Stimulated activated CD4-positive, alpha-beta T cell treated with anti-CD3 and anti-CD28 coated beads, Interleukin-12 subunit alpha, Interleukin-12 subunit beta, amount 100 ng/mL, for 48 hours (primary cell): ENCODE results near the gene PON3.
"Not testable (repeated sequence)": the region's sequence is repeated elsewhere in the genome, so short reads cannot be mapped to it uniquely, and the experiment has no call there.

ENCODE experiments used
- DNase-seq, 3 donors: peaks; one replicate each; pipeline ENCODE4 v3.0.0-alpha.2; 2020; ENCODE audit warnings: low read depth in 2 of 3, low spot score in 1 of 3

Gene PON3

DNA sequence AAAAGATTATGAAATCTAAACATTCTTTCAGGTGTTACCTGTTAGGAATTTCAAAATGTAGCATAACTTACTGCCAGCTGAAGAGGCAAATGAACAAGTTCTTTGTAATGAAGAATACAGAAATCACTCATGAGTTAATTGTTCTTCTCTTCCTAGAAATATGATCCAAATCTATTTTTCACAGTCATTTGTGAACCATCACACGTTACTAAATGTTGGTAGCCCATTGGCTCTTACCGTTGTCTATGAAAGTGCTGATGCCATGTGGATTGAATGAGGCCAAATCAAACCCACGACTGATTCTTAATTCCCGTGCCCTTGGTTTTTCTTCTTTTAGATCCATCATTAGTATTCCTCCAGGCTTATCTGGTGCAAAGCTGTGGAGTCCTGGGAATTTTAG is 15.9 kb upstream of the PON3 start:
- no peak for DNase-seq

DNA sequence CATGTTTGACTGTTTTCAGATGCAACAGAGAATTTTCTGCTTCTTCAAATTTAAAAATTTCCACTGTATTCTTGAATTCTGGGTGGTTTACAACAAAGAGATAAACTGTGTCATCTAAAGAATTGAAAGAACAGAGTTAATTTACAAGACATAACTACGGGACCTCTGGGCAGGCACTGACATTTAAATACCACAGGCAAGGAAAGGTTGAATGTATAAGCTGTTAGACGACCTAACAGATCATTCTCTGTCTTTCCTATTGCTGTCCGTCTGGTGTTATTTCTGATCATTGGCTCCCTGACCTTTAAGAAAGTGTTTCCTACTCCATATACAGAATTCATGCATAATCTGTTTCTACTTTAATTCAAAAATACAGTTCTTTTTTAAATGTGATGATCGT is 15.5 kb upstream of the PON3 start:
- no peak for DNase-seq

DNA sequence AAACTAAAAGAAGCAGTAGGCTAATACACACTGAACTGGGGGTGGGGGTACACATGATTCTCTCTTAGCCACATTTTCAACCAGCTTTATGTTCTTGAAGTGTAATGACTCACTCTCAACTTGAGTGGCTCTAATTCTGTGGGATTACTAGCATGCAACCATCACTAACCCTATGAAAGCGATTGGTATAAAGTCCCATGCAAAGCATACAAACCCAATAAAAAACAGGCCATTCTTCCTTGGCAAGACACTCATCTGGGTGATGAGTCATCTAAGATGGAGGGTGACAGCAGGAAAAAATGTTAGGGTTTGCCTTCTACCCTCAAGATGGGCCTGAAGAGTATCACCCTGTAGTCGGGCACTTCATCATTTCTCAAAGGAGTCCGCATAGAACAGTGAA is 14.9 kb upstream of the PON3 start:
- DNase-seq: no peak

DNA sequence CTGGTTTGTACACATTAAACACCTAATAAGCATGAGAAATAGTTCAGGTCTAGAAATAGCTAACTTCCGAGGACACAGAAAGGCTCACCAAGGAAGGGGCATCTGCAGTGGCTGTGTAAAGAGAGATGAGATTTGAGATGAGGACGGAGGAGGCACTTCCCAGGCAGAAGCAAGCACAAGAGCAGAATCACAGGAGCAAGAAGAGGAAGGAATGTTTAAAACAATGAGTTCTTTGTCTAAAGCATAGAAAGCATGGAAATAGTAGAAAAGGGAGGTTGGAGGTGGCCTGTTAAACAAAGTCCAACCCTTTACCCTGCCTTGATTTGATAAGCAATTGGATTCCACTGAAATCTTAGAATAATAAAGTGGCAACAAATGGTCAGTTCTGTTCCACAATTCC is 11.6 kb upstream of the PON3 start:
- no peak for DNase-seq

DNA sequence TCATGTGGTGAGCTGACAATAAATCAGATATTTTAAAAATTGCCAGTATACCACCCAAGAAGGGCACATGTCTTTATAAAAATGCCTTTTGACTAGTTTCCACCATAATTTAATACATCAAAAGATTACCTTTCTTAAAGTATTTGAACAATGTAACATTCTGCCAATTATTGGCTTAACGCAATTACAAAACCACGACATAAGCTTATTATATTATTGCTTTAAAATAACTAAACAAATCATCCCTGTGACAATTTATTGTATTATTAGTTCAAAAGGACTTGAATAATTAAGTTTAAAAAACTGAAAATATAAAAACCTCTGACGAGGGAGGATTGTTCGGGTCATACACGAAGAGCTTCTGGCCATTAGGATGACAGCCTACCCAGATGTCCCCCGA is 9.6 kb upstream of the PON3 start:
- no peak for DNase-seq

DNA sequence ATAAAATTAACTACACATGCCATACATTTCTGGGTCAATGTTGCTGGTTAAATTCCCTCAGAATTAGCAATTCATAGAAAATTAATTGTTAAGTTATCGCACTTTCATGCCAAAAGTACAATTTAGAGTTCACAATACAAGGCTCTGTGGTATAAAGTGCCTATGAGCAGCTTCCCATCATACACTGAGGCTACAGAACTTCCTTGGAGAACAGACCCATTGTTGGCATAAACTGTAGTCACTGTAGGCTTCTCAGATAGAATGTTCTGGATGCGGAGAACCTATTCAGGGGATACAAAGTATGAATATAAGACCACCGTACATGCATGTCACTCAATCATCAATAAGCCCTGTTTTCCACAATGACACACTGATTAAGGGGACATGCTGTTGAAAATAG is 9.0 kb upstream of the PON3 start:
- DNase-seq: no peak

DNA sequence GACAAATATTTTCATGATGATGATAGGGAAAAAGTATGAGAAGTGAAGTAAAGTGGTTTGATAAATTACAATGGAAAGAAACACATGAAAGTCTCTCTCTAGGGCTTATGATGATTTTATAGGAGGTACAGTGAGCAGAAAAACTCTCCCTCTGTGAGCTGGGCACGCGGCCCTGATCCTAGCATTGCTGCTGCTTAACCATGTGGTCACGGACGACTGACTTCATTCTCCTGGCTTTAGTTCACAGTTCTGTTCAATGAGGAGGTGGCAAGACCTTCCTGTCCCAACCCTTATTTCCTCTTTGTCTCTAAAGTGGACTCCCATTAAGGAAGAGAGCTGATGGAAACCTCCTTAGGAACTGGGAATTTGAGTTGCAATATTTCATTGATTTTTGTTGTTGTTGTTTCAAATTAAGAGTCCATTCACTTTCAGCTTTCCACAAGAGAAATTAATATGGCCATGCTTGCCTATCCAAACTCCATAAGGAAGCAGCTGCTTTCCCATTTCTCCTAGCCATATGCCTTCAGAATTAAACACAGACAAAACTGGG is 8.2 kb upstream of the PON3 start:
- no peak for DNase-seq

DNA sequence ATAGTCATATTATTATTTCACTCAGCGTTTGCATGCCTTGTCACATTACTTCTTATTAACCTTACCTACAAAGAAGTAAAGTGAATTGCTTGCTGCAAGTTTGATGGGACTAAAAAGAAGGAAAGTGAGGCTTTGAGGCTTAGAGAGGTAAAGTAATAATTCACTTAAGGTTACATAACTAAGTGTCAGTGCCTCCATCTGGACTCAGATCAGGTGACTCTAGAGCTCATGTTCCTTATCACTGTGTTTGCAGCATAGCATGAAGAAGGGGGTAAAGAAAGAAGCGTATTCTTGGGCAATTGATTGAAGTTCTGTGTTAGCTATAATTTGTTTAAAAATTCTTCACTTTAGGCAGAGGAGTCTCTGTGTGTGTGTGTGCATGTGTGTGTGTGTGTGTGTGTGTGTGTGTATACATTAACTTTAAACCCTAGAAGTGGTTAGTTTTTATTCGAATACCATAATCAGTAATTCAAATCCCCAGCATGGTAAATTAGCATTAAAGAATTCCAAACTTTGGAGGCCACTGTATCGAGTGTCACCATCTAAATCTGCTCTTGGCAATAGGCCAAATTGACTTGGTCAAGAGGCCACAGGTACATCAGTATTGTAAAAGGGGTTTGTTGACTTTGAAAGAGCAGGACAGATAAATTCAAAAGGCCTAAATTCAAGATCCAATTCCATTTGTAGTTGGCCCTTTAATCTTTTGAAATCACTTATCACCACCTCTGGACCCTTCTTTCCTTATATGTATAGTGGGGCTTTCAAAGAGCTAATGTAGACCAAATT is 2.2 kb upstream of the PON3 start:
- no peak for DNase-seq

DNA sequence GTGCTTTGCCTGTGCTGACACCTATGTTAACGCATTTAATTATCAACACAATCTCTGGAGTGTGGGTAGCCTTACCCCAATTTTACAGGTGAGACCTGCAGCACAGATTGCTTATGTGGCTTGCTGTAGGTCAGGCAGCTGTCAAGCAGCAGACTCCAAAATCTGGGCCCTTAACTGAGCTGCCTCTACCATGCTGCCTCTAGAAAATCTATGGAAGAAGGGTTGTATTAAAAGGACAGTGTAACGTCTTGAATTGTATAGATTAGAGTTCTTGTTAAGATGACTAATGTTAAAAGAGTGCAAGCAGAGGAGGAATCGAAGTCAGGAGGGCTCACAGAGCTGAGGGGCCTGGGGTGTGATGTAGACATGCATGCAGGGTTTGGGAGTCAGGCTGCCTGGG is 1.2 kb upstream of the PON3 start:
- DNase-seq: no peak

DNA sequence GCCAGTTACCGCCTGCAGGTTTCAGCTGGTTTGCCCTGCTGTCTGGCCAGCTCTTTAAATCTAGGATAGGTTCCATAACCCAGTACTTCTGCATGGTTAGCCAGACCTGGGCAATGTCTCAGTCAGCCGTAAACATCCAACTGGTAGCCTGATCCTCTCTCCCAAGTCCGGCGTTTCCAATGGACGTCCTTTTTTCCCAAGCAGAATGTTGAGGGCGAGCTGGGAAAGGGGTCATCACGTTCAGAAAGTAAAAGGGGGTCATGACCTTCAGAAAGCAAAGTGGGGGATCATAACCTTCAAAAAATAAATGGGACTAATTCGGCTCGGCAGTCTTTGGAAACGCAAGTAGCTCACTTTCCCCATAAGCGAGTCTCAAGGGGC is 430 bp downstream of the PON3 start:
- DNase-seq: no peak

DNA sequence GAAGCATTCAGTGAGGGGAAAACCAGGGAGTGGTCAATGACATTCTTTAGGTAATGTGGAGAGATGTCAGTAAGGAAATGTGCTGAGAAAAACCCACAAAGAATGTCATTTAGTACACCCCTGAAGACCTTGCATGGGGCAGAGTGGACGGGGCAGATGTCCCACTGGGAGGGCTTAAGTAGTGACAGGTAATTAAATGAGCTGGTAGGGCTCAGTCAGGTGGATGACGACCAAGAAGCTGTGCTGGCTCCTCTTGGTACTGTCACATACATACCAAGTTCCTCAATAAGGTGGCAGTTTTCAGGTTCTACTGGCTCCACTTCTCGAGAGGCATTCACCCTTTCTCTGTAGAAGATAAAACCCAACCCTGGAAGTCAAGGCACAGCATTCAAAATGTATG is 1.8 kb downstream of the PON3 start:
- no peak for DNase-seq

DNA sequence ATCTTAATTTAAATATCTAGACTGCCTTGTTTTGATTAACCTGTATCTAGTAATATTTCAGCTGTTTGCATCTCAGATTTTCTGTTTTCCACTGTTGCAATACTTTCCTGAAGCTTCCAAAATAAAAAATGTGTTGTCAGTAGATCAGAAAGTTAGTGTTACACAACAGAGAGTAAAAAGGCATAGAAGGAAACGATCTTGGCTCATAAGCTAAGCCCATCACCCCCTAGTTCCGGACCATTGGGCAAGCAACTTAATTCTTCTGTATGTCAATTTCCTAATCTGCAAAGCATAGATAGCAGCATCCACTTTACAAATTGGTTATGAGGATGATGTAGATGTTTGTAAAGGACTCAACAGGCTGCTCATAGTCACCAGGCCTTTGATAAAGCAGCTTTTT is 4.4 kb downstream of the PON3 start:
- no peak for DNase-seq

DNA sequence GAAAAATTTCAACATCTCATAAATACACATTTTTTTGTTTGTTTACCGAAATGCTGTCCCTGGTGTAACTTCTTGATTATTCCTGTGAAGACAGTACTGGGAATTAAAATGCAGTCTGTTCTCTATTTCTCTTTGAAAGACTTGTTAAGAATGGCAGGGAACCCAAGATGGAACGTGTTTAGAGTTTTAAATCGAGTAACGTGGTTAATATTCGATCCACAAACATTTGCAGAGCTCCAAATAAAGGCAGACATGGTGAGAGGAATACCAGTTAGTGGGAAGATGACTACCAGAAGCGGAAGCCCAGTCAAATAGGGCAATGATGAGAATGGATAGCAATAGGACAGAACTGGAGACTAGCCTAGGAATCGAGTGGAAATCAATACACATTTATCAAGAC is 6.7 kb downstream of the PON3 start:
- no peak for DNase-seq

DNA sequence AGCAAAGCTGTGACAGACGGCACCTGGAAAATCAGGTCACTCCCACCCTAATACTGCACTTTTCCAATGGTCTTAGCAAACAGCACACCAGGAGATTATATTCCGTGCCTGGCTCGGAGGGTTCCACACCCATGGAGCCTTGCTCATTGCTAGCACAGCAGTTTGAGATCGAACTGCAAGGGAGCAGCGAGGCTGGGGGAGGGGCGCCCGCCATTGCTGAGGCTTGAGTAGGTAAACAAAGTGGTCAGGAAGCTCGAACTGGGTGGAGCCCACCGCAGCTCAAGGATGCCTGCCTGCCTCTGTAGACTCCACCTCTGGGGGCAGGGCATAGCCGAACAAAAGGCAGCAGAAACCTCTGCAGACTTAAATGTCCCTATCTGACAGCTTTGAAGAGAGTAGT is 16.7 kb downstream of the PON3 start:
- DNase-seq: not testable (repeated sequence)

DNA sequence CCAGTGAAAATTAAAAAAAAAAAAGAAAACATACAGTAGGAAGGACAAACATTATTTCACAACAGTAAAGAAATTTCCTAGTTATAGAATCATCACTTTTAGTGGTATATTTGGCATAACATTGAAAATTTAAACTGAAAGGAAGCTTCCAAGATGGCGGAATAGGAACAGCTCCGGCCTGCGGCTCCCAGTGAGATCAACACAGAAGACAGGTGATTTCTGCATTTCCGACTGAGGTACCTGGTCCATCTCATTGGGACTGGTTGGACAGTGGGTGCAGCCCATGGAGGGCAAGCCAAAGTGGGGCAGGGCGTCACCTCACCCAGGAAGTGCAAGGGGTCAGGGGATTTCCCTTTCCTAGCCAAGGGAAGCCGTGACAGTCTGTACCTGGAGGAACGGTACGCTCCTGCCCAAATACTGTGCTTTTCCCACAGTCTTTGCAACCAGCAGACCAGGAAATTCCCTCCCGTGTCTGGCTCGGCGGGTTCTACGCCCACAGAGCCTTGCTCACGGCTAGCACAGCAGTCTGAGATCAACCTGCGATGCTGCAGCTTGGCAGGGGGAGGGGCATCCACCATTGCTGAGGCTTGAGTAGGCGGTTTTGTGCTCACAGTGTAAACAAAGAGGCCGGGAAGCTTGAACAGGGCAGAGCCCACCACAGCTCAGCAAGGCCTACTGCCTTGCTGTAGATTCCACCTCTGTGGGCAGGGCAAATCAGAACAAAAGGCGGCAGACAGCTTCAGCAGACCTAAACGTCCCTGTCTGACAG is 19.4 kb downstream of the PON3 start:
- DNase-seq: no peak

DNA sequence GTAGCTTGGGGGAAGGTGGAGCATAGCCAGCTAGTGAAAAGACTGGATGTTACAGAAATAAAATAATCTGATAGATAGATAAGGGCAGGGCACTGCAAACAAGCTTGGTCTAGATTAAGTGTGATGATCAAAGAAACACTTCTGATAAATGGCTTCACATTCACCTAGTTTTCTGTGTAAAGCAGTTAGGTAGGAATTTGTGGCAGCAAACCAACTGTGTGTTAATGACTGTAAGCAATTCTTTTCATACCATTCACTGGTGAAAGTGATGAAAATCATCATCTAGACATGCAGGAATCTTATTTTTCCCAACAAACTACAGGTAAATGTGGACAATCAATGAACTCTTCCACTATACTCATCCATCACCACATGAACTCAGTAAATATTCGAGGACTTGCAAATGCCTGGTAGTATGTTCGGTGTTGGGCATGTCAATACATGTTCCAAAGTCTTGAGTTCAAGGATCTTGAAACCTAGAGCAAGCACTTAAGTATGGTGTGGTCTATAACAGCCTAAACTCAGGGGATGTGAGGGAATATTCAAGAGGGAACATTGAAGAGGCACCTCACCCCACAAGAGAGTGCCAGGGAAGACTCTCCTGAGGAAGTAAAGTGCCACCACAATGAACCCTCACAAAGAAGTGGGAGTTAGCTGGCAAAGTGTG is 20.5 kb downstream of the PON3 start:
- no peak for DNase-seq

DNA sequence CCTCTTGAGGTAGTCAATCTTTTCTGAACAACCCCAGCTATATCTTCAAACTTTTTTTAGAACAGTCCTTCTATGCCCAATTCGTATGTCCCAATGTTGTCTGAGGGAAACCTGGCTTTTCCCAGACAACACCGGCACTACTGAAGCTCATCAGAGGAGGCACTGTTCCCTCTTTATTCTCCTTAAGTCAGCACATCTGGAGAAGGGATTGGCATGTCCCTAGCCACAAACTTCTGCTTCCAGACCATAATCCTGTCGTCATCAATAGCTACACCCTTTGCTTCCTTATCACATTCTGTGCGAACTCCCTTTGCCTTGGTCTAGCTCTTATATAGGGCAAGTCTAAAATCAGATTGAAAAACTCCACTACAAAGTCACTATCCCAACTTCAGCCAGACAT is 22.9 kb downstream of the PON3 start:
- no peak for DNase-seq

DNA sequence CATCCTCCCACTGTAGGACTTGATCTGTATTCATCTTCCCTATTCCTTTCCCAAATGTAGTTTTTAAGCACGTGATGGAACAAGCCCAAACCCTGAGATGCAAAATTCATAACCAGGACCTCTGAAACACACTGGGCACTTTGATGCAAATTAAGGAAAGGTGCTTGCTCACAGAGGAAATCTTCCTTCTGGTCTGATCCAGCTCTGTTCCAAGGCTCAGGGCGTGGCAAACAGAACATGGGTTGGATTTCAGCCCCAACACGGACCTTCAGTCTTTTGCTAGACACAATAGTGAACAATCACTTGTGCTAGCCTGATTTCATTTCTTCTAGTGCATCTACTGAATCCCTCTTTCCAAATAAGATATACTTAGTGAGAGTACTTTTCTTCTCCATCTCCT is 27.9 kb downstream of the PON3 start:
- DNase-seq: no peak

DNA sequence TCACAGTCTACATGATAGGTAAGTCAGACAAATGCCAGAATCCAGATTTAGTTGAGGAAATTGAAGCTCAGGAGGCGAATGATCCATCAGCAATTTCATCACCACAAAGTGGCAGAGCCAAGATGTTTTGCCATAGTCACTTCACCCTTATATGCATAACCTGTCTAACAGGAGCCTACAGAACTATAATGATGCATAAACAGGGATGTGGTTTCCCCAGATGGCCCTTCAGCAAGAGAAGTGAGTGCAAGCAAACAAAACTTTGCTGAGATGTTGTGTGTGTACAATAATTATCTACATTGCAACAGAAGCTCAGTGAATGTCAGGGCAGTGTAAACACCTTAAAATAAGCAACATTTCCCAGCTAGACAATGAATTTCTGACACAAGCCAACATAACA is 28.6 kb downstream of the PON3 start:
- DNase-seq: no peak

DNA sequence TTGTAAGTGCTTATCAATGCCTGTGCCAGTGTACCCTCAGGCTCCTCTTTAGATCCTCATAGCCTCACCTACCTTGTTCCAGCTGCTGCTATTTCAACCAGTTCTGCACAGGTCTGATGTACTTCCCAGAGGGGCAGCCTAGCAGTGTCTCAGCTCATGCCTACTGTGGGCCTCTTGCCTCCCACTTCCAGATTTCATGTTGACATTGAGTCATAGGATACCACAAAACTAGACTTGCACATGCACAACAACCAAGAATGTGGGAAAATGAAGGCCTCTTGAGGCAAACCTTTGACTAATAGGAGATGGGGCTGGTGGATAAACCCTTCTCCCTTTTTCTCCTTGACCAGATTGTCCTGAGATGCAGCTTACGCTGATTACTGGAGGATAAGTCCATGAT is 31.0 kb downstream of the PON3 start:
- no peak for DNase-seq

DNA sequence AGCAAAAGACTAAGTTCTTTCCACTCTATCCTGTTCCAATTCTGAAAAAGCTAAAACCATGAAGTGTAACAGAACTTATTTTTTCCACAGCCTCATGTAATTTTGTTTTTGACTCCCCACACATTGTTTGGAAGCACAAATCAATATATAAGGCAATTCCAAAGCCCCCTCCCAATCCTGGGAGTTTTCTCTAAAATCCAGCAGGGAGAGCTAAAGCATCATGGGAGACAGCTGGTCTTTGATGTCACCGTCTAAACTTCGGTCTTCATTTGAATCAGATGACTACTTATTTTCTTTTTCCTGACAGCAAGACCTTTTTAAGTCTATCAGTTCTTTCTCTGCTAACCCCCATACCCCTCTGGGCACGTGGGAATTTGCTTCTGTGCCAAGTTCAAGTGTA is 38.6 kb downstream of the PON3 start:
- no peak for DNase-seq

DNA sequence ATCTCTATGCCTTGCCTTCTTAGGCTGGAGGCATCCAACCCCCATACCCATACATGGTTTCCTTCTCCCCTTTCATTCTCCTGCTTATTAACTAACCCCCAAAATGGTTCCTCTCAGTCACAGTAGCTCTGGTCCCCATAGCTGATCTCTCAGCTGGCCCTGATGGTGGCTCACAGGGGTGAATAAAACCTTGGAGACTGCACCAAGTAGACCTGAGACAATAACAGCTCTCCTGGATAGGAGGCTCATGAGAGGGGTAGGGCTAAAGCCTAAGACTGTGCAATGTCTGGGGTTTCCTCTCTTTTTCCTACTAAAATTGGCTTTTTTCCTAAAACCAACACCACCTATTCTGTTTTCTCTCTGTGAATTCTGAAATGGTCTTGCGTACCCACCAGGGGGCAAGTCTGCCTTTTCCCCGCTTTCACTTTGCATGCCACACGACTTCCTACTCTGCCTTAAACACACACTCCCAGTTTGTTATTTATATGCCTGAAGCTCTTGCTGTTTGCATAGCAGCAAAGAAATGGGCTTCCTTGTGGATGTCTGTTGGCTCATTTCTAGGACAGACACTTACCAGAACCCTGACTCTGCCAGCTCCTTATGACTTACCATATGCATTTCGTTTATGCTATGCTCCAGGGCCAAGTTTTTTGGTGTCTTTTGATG is 53.4 kb downstream of the PON3 start:
- no peak for DNase-seq
